Activated CD8-positive, alpha-beta memory T cell treated with anti-CD3 and anti-CD28 coated beads for 48 hours (primary cell): Measurements from ENCODE around the gene EHMT1.

Experiments used
- DNase-seq, 3 experiments: peaks; one replicate each; pipeline ENCODE4 v3.0.0-alpha.2; 2020; ENCODE audit warnings: low read depth in 2 of 3, low spot score in 2 of 3

The EHMT1 gene

GRCh38 chr9:137643921-137644320 is 25.1 kb downstream of the EHMT1 start:
- no peak for DNase-seq

DNA sequence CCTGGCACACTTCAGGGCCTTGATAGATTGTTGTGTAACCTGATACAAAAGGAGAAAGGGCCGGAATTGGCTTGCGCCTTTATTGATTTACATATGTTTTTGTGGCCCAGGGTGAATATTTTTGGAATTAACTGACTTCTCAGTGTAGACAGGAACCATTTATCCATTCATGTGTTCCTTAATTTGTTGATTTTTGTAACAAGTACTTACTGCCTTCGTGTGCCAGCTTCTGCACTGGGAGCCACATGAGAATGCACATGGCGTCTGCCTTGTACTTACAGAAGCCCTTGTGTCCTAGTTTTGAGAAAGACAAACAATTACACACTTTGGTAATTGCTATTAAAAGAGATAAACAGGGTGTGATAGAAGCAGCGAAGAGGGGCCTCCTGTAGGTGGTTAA is 26.4 kb downstream of the EHMT1 start:
- no peak for DNase-seq

GRCh38 chr9:137646341-137646740 is 27.5 kb downstream of the EHMT1 start:
- DNase-seq: no peak

DNA sequence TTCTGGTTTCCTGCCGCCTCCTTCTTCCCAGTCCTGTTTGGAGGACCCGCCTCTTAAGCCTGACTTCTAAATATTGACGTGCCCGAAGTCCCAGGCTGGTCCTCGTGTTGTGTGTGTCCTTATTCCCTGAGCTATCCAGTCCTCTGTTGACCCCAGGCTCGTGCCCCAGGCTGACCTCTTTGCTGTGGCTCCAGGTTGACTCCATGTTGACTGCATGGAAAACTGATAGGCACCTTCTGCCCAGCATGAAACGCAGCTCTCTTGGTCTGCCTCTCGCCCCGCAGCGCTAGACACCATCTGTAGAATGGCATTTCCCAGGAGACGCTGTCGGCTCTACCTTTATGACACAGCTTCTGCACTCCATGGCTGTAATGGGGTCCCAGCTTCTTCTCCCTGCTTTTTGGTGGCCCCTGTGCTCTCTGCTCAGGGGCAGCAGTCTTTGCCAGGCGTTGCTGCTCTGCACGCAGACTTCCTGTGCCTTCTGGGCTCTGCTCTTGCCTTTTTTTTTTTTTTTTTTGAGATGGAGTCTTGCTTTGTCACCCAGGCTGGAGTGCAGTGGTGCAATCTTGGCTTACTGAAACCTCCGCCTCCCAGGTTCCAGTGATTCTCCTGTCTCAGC is 28.4 kb downstream of the EHMT1 start:
- no peak for DNase-seq

DNA sequence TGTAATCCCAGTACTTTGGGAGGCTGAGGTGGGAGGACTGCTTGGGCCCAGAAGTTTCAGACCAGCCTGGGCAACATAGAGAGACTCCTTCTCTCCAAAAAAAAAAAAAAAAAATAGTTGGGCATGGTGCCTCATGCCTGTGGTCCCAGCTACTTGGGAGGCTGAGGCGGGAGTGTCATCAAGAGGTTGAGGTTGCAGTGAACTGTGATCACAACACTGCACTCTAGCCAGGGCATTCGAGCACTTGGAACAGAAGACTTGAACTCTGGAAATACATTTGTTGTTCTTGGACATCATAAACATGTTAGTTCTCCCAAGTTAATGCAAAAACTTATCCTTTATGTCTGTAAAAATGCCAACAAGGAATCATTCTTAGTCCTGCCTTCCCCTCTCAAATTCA is 29.6 kb downstream of the EHMT1 start:
- no peak for DNase-seq

DNA sequence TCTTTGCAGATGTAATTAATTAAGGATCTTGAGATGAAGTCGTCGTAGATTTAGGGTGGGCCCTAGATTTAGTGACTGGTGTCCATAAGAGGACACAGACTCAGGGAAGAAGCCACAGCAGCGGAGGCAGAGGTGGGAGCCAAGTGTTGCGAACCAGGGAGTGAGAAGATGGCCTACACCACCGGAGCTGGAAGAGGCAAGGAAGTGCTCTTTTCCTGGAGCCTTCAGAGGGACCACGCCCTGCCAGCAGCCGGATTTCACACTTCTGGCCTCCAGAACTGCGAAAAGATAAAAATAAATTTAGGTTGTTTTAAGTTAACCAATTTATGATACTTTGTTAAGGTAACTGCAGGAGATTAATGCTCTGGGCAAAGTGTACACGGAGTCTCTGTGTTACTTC is 30.7 kb downstream of the EHMT1 start:
- DNase-seq: no peak

GRCh38 chr9:137650259-137650658 is 31.5 kb downstream of the EHMT1 start:
- DNase-seq: no peak

GRCh38 chr9:137650779-137651178 is 32.0 kb downstream of the EHMT1 start:
- no peak for DNase-seq

GRCh38 chr9:137656416-137656815 is 37.6 kb downstream of the EHMT1 start:
- DNase-seq: no peak

DNA sequence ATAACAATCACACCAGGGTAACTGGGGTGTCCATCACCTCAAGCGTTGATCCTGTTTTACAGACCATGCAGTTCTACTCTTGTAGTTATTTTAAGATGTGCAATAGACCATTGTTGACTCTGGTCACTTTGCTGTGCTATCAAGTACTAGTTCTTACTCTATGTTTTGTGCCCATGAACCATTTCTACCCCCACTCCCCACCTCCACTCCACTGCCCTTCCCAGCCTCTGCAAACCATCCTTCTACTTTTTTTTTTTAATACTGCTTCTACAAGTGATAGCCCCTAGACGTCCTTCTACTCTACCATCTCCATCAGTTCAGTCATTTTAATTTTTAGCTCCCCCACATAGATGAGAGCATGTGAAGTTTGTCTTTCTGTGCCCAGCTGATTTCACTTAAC is 38.8 kb downstream of the EHMT1 start:
- no peak for DNase-seq

DNA sequence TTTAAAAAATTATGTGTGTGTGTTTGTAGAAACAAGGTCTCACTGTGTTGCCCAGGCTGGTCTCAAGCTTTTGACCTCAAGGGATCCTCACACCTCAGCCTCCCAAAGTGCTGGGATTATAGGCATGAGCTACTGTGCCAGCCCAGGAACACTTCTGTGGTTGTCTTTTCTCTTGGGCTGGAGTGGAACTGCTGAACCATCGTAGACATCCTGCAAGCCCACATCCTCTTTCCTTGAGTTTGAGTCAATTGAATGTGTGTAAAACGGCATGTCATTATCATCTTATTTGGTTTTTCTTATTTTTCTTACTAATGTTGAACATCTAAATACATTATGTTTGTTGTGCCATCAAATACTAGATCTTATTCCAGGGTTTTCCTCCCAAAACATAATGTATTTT is 40.0 kb downstream of the EHMT1 start:
- no peak for DNase-seq

- no peak for DNase-seq
These were observed 41.3 kb downstream of the EHMT1 start for GRCh38 chr9:137660144-137660543.

GRCh38 chr9:137663584-137663983 is 44.8 kb downstream of the EHMT1 start:
- no peak for DNase-seq

DNA sequence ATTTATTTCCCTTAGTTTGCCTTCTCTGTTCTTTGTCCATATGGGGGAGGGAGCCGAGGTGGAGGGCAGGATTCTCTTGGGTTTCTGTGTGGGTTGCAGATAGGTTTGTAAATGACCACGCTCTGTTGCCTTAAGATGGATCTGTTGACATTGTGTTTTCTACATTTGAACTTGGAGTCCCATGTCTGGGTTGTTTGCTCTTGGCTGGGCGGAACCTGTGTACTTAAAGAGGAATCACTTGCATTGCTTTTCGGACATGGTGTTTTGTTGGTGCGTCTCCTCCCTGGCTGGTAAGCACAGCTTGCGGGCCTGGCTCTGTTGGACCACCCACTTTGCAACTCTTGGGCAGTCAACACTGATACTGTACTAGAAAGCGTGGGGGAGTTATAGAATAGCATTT is 45.9 kb downstream of the EHMT1 start:
- DNase-seq: no peak

DNA sequence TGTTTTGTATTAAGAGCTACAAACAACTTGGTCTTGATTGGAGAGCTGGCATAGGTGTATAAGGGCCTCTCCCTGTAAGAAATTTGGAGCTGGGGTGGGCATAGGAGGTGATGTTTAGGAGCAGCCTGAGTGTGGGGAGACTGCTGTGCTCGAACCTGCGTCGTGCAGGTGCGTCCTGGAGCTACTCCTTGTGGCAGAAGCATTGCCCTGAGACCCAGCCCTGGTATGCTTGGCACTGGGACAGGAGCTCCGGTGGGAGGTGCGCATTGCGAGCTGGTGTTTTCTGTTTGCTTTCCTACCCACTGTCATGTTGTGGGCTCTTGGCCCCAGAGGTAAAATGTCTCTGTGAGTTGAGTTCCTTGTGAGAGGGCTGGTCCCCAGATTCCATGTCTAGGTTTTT is 46.4 kb downstream of the EHMT1 start:
- DNase-seq: no peak

GRCh38 chr9:137665697-137666512 is 47.1 kb downstream of the EHMT1 start:
- no peak for DNase-seq

DNA sequence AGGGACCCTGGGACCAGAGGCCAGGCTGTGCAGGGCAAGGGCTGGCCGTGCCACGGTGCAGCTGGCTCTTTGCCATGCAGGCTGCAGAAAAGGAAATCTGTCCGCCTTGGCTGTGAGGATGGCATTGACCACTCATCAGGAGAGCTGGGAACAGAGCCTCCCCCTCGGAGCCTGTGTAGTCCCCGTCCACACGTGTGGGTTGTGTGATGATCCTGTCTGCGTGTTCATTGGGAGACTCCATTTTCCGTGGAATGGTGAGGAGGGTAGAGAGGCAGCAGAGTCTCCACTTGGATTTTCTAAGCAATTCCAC is 47.7 kb downstream of the EHMT1 start:
- DNase-seq: no peak

DNA sequence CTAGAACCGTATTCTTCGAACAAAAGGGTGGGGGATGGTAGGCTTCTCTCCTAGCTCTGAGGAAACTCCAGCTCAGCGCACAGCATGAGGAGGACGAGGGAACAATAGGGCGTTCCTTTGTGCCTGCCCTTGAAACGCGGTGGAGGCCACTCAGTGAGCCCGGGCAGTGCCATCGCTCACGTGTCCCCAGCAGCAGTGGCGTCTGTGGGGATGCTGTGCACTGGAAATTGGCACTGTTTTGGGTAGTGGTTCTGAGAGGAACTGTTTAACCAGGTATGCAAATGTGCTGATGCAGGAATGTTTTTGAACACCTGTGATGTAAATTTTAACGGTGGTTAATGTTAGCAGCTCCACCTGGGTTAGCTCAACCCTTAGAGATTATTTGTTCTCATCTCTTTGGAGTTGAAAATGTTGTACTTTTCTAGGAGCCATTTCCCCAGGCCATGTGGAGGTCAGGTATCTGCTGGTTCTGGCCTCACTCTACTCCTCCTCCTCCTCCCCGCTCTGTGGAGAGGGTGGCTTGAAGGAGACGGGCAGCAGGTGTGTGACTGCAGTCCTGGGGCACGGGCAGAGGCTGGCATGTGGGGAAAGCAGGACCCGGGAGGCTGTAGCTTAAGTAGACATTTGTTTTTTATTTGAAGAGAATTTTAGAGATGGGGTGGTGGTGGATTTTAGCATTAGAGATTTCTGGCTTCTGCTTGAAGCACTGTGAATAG is 48.3 kb downstream of the EHMT1 start:
- no peak for DNase-seq

DNA sequence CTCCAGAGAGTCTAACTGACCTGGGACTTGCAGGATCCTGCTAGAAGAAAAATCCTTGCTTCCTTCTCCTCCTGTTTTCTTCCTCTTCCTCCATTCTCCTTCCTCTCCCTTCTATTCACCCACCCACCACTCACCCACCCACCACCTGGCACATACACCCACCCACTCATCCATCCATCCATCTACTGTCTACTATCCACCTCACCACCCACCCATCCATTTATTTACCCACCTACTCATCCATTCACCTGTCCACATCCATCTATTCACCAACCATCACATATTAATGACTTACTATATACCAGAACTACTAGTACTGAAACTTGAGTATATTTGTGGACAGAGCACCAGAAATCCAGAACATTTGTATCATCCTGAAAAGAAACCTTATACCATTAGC is 49.4 kb downstream of the EHMT1 start:
- DNase-seq: no peak

- DNase-seq: no peak
These were observed 50.5 kb downstream of the EHMT1 start for GRCh38 chr9:137669261-137669672.

GRCh38 chr9:137670391-137671195 is 51.8 kb downstream of the EHMT1 start:
- DNase-seq: no peak

DNA sequence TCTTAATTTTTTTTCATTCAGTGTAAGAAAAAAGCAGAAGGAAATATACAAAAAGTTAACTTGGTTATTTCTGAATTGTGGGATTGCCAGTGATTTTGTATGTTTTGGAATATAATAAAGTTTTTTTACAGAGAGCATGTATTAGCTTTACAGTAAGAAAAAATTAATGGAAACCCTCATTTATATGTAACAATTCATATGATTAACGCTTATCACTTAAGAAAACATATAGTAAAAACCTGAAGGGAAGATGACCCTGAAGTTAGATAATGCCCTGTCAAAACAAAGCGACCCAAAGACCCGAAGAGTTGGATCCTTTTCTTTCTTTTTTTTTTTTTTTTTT is 52.4 kb downstream of the EHMT1 start:
- DNase-seq: no peak
